ENCODE measurements around the gene RNF38.
A peak's percentile ranks its signal among the peaks of the same experiment; 100 is the strongest.
"Not testable (repeated sequence)": the region's sequence is repeated elsewhere in the genome, so short reads cannot be mapped to it uniquely, and the experiment has no call there.

Gene RNF38

GRCh38 chr9:36314740-36315139 lies 85.3 kb downstream of the RNF38 start:
- TF ChIP-seq POLR2AphosphoS5 (IDR thresholded peaks at IDR 0.05; ENCODE audit: low read depth) = no peak
- no peak for TF ChIP-seq SPI1 (IDR thresholded peaks at IDR 0.05; ENCODE audit: borderline replicate concordance, low read depth)
- no peak for TF ChIP-seq REST (IDR thresholded peaks at IDR 0.05; ENCODE audit: insufficient replicate concordance, low read depth)
- Histone ChIP-seq H3K27ac (replicated peaks) (no peak overlapping the region), H3K27me3 (ENCODE audit: insufficient read depth, poor library complexity, severe bottlenecking) (no peaks in the 10 kb centered on the region), H3K4me3 (replicated peaks; ENCODE audit: insufficient read depth, low read length) (no peak overlapping the region)
- no peak for DNase-seq (ENCODE audit: low read depth in 1 of 2, low spot score in 1 of 2)

GRCh38 chr9:36306471-36307306 lies 93.4 kb downstream of the RNF38 start:
- DNase-seq (ENCODE audit: low read depth in 1 of 2, low spot score in 1 of 2) = peak in 1 of 2 experiments; percentile 44
- H3K27ac ChIP-seq (replicated peaks) = no peak overlapping the region
- no peaks in the 10 kb centered on the region for H3K27me3 ChIP-seq (ENCODE audit: insufficient read depth, poor library complexity, severe bottlenecking)
- no peak overlapping the region for H3K4me3 ChIP-seq (replicated peaks; ENCODE audit: insufficient read depth, low read length)
- TF ChIP-seq REST (IDR thresholded peaks at IDR 0.05; ENCODE audit: insufficient replicate concordance, low read depth) (no peak), GABPA (IDR thresholded peaks at IDR 0.05; ENCODE audit: low read depth) (no peak), CTCF (IDR thresholded peaks at IDR 0.05; ENCODE audit: insufficient read depth, low read length) (no peak), SPI1 (IDR thresholded peaks at IDR 0.05; ENCODE audit: borderline replicate concordance, low read depth) (peak; percentile 45; the same call in 1 of the 2 replicates)

GRCh38 chr9:36304366-36304765 lies 95.7 kb downstream of the RNF38 start:
- not testable (repeated sequence) for DNase-seq (ENCODE audit: low read depth in 1 of 2, low spot score in 1 of 2); H3K4me3 ChIP-seq (replicated peaks; ENCODE audit: insufficient read depth, low read length); H3K27me3 ChIP-seq (ENCODE audit: insufficient read depth, poor library complexity, severe bottlenecking); H3K27ac ChIP-seq (replicated peaks)

GRCh38 chr9:36301227-36301626 lies 98.8 kb downstream of the RNF38 start:
- no peak for DNase-seq (ENCODE audit: low read depth in 1 of 2, low spot score in 1 of 2)
- TF ChIP-seq GABPA (IDR thresholded peaks at IDR 0.05; ENCODE audit: low read depth) = no peak
- no peak overlapping the region for H3K27ac ChIP-seq (replicated peaks)

GRCh38 chr9:36298566-36298965 lies 101.5 kb downstream of the RNF38 start:
- DNase-seq (ENCODE audit: low read depth in 1 of 2, low spot score in 1 of 2) = no peak
- Histone ChIP-seq H3K27ac (replicated peaks) (no peak overlapping the region), H3K27me3 (ENCODE audit: insufficient read depth, poor library complexity, severe bottlenecking) (no peaks in the 10 kb centered on the region), H3K4me3 (replicated peaks; ENCODE audit: insufficient read depth, low read length) (no peak overlapping the region)
- TF ChIP-seq GABPA (IDR thresholded peaks at IDR 0.05; ENCODE audit: low read depth) (no peak), SPI1 (IDR thresholded peaks at IDR 0.05; ENCODE audit: borderline replicate concordance, low read depth) (no peak), CTCF (IDR thresholded peaks at IDR 0.05; ENCODE audit: insufficient read depth, low read length) (no peak), REST (IDR thresholded peaks at IDR 0.05; ENCODE audit: insufficient replicate concordance, low read depth) (no peak), POLR2AphosphoS5 (IDR thresholded peaks at IDR 0.05; ENCODE audit: low read depth) (no peak)

More at GRCh38 chr9:36301227-36301626, 98.8 kb downstream of the RNF38 start:
- Histone ChIP-seq H3K4me3 (replicated peaks; ENCODE audit: insufficient read depth, low read length) (no peak overlapping the region), H3K27me3 (ENCODE audit: insufficient read depth, poor library complexity, severe bottlenecking) (no peaks in the 10 kb centered on the region)

Data from HL-60 (cell line).